ENCODE results near the gene ZBED2. TPM values are rescaled to one million over a fixed set of nuclear protein-coding genes. Genes with fewer than 3 reads are reported as not detected.
"Not testable (repeated sequence)": the region's sequence is repeated elsewhere in the genome, so short reads cannot be mapped to it uniquely, and the experiment has no call there.

Gene ZBED2
- polyA plus RNA-seq (2013), result not detected

GRCh38 chr3:111595232-111595631 is at the start of gene ZBED2:
Gene ZBED2, minus strand, starts transcription at chr3:111595346. Its CDS starts 1,145 bp downstream, at chr3:111594201.
- POLR2A ChIA-PET, result no interaction called here
- Histone ChIP-seq H3K27me3 (replicated peaks in 2 of 5; ENCODE audit: control insufficient read depth in 4 of 5, insufficient read depth in 5 of 5, low read length in 4 of 5) (no peaks in the 10 kb centered on the region), H3K4me1 (ENCODE audit: control extremely low read depth in 1 of 4, control insufficient read depth in 4 of 4, insufficient read depth in 4 of 4, low read length in 3 of 4) (peaks cover 0 to 4% (median 0%) of the 10 kb centered on the region in 4 experiments), H3K36me3 (ENCODE audit: control insufficient read depth in 4 of 4, insufficient read depth in 4 of 4, low read length in 3 of 4) (no peaks in the 10 kb centered on the region), H3K4me3 (ENCODE audit: control insufficient read depth in 1 of 7, extremely low read depth in 1 of 7, insufficient read depth in 4 of 7, low read depth in 2 of 7, low read length in 6 of 7) (no peak within 1 kb of the TSS), H3K27ac (ENCODE audit: insufficient read depth in 1 of 2, low read depth in 1 of 2, low read length in 2 of 2, poor library complexity in 1 of 2, severe bottlenecking in 2 of 2) (no peak within 1 kb of the TSS), H3K9me3 (ENCODE audit: control extremely low read depth in 1 of 5, control insufficient read depth in 4 of 5, insufficient read depth in 2 of 5, low read depth in 1 of 5, low read length in 4 of 5) (no peaks in the 10 kb centered on the region)
- 90% methylated on average over 2 of the region's 2 CpGs for WGBS (ENCODE audit: insufficient coverage)
- CTCF ChIA-PET, result interaction anchor here (0.7 to 1.2 kb wide), 2 partner anchors 9 to 13 kb away, joined by 3 to 4 read pairs; no protein-coding TSS in a partner anchor
- no peak for DNase-seq

- DNase-seq, result no peak
- ChIA-PET CTCF (interaction anchor here (1.0 kb wide), 1 partner anchor 26 kb away, joined by 3 read pairs; no protein-coding TSS in a partner anchor), POLR2A (no interaction called here)
- Histone ChIP-seq H3K4me3 (ENCODE audit: control insufficient read depth in 1 of 7, extremely low read depth in 1 of 7, insufficient read depth in 4 of 7, low read depth in 2 of 7, low read length in 6 of 7) (no peak overlapping the region), H3K27me3 (replicated peaks in 2 of 5; ENCODE audit: control insufficient read depth in 4 of 5, insufficient read depth in 5 of 5, low read length in 4 of 5) (no peaks in the 10 kb centered on the region), H3K4me1 (ENCODE audit: control extremely low read depth in 1 of 4, control insufficient read depth in 4 of 4, insufficient read depth in 4 of 4, low read length in 3 of 4) (no peaks in the 10 kb centered on the region), H3K36me3 (ENCODE audit: control insufficient read depth in 4 of 4, insufficient read depth in 4 of 4, low read length in 3 of 4) (no peaks in the 10 kb centered on the region), H3K9me3 (ENCODE audit: control extremely low read depth in 1 of 5, control insufficient read depth in 4 of 5, insufficient read depth in 2 of 5, low read depth in 1 of 5, low read length in 4 of 5) (peaks cover 0 to 5% (median 0%) of the 10 kb centered on the region in 5 experiments), H3K27ac (ENCODE audit: insufficient read depth in 1 of 2, low read depth in 1 of 2, low read length in 2 of 2, poor library complexity in 1 of 2, severe bottlenecking in 2 of 2) (no peak overlapping the region)
- 100% methylated on average over 2 of the region's 4 CpGs for WGBS (ENCODE audit: insufficient coverage)
Measured at GRCh38 chr3:111639316-111639715, 44.2 kb upstream of the ZBED2 start.

GRCh38 chr3:111636366-111636885 is 41.3 kb upstream of the ZBED2 start:
- Histone ChIP-seq H3K9me3 (ENCODE audit: control extremely low read depth in 1 of 5, control insufficient read depth in 4 of 5, insufficient read depth in 2 of 5, low read depth in 1 of 5, low read length in 4 of 5) (no peaks in the 10 kb centered on the region), H3K27ac (ENCODE audit: insufficient read depth in 1 of 2, low read depth in 1 of 2, low read length in 2 of 2, poor library complexity in 1 of 2, severe bottlenecking in 2 of 2) (no peak overlapping the region), H3K36me3 (ENCODE audit: control insufficient read depth in 4 of 4, insufficient read depth in 4 of 4, low read length in 3 of 4) (no peaks in the 10 kb centered on the region), H3K27me3 (replicated peaks in 2 of 5; ENCODE audit: control insufficient read depth in 4 of 5, insufficient read depth in 5 of 5, low read length in 4 of 5) (no peaks in the 10 kb centered on the region), H3K4me3 (ENCODE audit: control insufficient read depth in 1 of 7, extremely low read depth in 1 of 7, insufficient read depth in 4 of 7, low read depth in 2 of 7, low read length in 6 of 7) (no peak overlapping the region), H3K4me1 (ENCODE audit: control extremely low read depth in 1 of 4, control insufficient read depth in 4 of 4, insufficient read depth in 4 of 4, low read length in 3 of 4) (no peaks in the 10 kb centered on the region)
- WGBS (ENCODE audit: insufficient coverage), result 98% methylated on average over 3 of the region's 4 CpGs
- ChIA-PET POLR2A (no interaction called here), CTCF (no interaction called here)
- DNase-seq, result no peak

GRCh38 chr3:111635403-111635802 is 40.3 kb upstream of the ZBED2 start:
- WGBS (ENCODE audit: insufficient coverage), result 100% methylated on average over 1 of the region's 2 CpGs
- ChIA-PET POLR2A (no interaction called here), CTCF (no interaction called here)
- Histone ChIP-seq H3K9me3 (ENCODE audit: control extremely low read depth in 1 of 5, control insufficient read depth in 4 of 5, insufficient read depth in 2 of 5, low read depth in 1 of 5, low read length in 4 of 5) (no peaks in the 10 kb centered on the region), H3K4me1 (ENCODE audit: control extremely low read depth in 1 of 4, control insufficient read depth in 4 of 4, insufficient read depth in 4 of 4, low read length in 3 of 4) (peaks cover 0 to 2% (median 0%) of the 10 kb centered on the region in 4 experiments), H3K27me3 (replicated peaks in 2 of 5; ENCODE audit: control insufficient read depth in 4 of 5, insufficient read depth in 5 of 5, low read length in 4 of 5) (no peaks in the 10 kb centered on the region), H3K36me3 (ENCODE audit: control insufficient read depth in 4 of 4, insufficient read depth in 4 of 4, low read length in 3 of 4) (no peaks in the 10 kb centered on the region), H3K4me3 (ENCODE audit: control insufficient read depth in 1 of 7, extremely low read depth in 1 of 7, insufficient read depth in 4 of 7, low read depth in 2 of 7, low read length in 6 of 7) (no peak overlapping the region), H3K27ac (ENCODE audit: insufficient read depth in 1 of 2, low read depth in 1 of 2, low read length in 2 of 2, poor library complexity in 1 of 2, severe bottlenecking in 2 of 2) (no peak overlapping the region)
- no peak for DNase-seq

- POLR2A ChIA-PET, result not testable (repeated sequence)
Measured at GRCh38 chr3:111630638-111631037, 35.5 kb upstream of the ZBED2 start.

GRCh38 chr3:111629018-111629417 is 33.9 kb upstream of the ZBED2 start:
- H3K27me3 ChIP-seq (replicated peaks in 2 of 5; ENCODE audit: control insufficient read depth in 4 of 5, insufficient read depth in 5 of 5, low read length in 4 of 5); H3K36me3 ChIP-seq (ENCODE audit: control insufficient read depth in 4 of 4, insufficient read depth in 4 of 4, low read length in 3 of 4); CTCF ChIA-PET; DNase-seq; H3K4me1 ChIP-seq (ENCODE audit: control extremely low read depth in 1 of 4, control insufficient read depth in 4 of 4, insufficient read depth in 4 of 4, low read length in 3 of 4); H3K4me3 ChIP-seq (ENCODE audit: control insufficient read depth in 1 of 7, extremely low read depth in 1 of 7, insufficient read depth in 4 of 7, low read depth in 2 of 7, low read length in 6 of 7); H3K27ac ChIP-seq (ENCODE audit: insufficient read depth in 1 of 2, low read depth in 1 of 2, low read length in 2 of 2, poor library complexity in 1 of 2, severe bottlenecking in 2 of 2); POLR2A ChIA-PET: not testable (repeated sequence)
- no CpG with 5 or more reads among the region's 1 CpG for WGBS (ENCODE audit: insufficient coverage)
- H3K9me3 ChIP-seq (ENCODE audit: control extremely low read depth in 1 of 5, control insufficient read depth in 4 of 5, insufficient read depth in 2 of 5, low read depth in 1 of 5, low read length in 4 of 5), result peaks cover 0 to 17% (median 6%) of the 10 kb centered on the region in 5 experiments

More at GRCh38 chr3:111630638-111631037, 35.5 kb upstream of the ZBED2 start:
- H3K27ac ChIP-seq (ENCODE audit: insufficient read depth in 1 of 2, low read depth in 1 of 2, low read length in 2 of 2, poor library complexity in 1 of 2, severe bottlenecking in 2 of 2); H3K4me3 ChIP-seq (ENCODE audit: control insufficient read depth in 1 of 7, extremely low read depth in 1 of 7, insufficient read depth in 4 of 7, low read depth in 2 of 7, low read length in 6 of 7); H3K36me3 ChIP-seq (ENCODE audit: control insufficient read depth in 4 of 4, insufficient read depth in 4 of 4, low read length in 3 of 4); H3K4me1 ChIP-seq (ENCODE audit: control extremely low read depth in 1 of 4, control insufficient read depth in 4 of 4, insufficient read depth in 4 of 4, low read length in 3 of 4); H3K27me3 ChIP-seq (replicated peaks in 2 of 5; ENCODE audit: control insufficient read depth in 4 of 5, insufficient read depth in 5 of 5, low read length in 4 of 5): not testable (repeated sequence)
- peak in 2 of 3 donors; percentile 36 to 53 for DNase-seq
- CTCF ChIA-PET, result interaction anchor here (1.4 kb wide), 1 partner anchor 61 kb away, joined by 3 read pairs; no protein-coding TSS in a partner anchor
- H3K9me3 ChIP-seq (ENCODE audit: control extremely low read depth in 1 of 5, control insufficient read depth in 4 of 5, insufficient read depth in 2 of 5, low read depth in 1 of 5, low read length in 4 of 5), result peaks cover 0 to 17% (median 6%) of the 10 kb centered on the region in 5 experiments

- Histone ChIP-seq H3K36me3 (ENCODE audit: control insufficient read depth in 4 of 4, insufficient read depth in 4 of 4, low read length in 3 of 4) (no peaks in the 10 kb centered on the region), H3K27ac (ENCODE audit: insufficient read depth in 1 of 2, low read depth in 1 of 2, low read length in 2 of 2, poor library complexity in 1 of 2, severe bottlenecking in 2 of 2) (no peak overlapping the region), H3K9me3 (ENCODE audit: control extremely low read depth in 1 of 5, control insufficient read depth in 4 of 5, insufficient read depth in 2 of 5, low read depth in 1 of 5, low read length in 4 of 5) (peaks cover 0 to 17% (median 6%) of the 10 kb centered on the region in 5 experiments), H3K27me3 (replicated peaks in 2 of 5; ENCODE audit: control insufficient read depth in 4 of 5, insufficient read depth in 5 of 5, low read length in 4 of 5) (no peaks in the 10 kb centered on the region), H3K4me1 (ENCODE audit: control extremely low read depth in 1 of 4, control insufficient read depth in 4 of 4, insufficient read depth in 4 of 4, low read length in 3 of 4) (peaks cover 0 to 7% (median 1%) of the 10 kb centered on the region in 4 experiments), H3K4me3 (ENCODE audit: control insufficient read depth in 1 of 7, extremely low read depth in 1 of 7, insufficient read depth in 4 of 7, low read depth in 2 of 7, low read length in 6 of 7) (no peak overlapping the region)
- no peak for DNase-seq
- WGBS (ENCODE audit: insufficient coverage), result 93% methylated on average over 2 of the region's 2 CpGs
- CTCF ChIA-PET, result no interaction called here
- POLR2A ChIA-PET, result no interaction called here
Measured at GRCh38 chr3:111627092-111627491, 31.9 kb upstream of the ZBED2 start.
